GM19239 (cell line): Measurements from ENCODE around the gene LSM14B.

ENCODE experiments used
- DNase-seq: peaks from one replicate; pipeline ENCODE4 v3.0.0; 2011; ENCODE audit warnings: low spot score; ENCODE audit not compliant: insufficient read length
- FAIRE-seq: peaks from 2 replicates; lab custom pipeline; 2011; peaks lifted over from hg19 to GRCh38; lab: Jason Lieb, UNC

LSM14B gene

DNA sequence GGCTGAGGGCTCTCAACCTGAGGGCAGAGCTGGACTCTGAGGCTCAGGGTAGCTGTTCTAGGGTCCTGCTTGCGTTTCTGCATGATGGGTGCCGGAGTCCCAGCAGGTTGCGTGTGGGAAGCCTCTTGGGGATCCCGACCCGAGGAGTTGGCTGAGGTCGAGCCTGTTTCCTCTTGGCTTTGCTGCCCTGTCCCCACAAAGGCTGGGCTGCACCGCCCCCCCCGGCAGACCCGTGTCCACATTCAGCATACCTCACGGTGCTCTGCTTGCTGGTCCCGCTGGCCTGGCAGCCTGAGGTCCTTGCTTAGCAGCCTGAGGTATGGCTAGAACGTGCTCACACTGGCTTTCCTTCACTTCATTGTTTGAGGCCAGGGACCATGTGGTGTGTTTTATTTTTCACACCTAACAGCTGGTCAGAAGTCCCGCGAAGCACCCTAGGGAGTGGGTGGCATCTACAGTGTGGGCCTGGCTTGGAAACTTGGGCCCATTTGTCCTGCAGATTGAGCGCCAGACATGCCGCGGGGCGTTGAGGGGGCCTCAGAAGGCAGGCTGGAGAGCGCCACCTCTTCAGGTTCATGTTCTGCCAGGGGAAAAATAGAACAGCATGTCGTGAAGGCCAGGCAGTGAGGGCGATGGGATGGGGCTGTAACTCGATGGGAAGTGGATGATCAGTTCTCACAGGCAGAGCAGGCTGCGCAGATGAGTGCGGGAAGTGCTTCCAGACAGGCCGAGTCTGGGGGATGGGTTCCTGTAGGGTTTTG lies 9.5 kb downstream of the LSM14B start:
- FAIRE-seq = no peak
- DNase-seq = no peak

DNA sequence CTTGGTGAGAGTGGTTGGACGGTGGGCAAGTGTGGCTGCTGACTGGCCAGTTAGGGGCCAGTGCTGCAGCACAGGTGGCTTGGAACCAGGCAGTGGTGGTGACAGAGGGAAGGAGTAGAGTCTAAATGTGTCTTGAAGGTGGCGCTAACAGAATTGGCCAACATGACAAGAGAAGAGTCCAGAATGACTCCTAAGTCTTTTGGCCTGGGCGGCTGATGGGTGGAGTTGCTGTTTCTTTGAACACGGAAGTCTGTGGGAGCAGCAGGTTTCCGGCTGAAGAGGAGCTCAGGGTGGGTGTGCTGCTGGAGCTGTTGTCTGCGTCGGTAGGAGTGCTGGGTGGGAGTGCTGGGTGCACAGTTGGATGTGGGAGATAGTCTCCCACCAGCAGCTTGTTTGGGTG lies 10.1 kb downstream of the LSM14B start:
- DNase-seq = no peak
- FAIRE-seq = no peak

- FAIRE-seq (no peak), DNase-seq (no peak)
Measured at GRCh38 chr20:62133051-62133845, 11.0 kb downstream of the LSM14B start.

DNA sequence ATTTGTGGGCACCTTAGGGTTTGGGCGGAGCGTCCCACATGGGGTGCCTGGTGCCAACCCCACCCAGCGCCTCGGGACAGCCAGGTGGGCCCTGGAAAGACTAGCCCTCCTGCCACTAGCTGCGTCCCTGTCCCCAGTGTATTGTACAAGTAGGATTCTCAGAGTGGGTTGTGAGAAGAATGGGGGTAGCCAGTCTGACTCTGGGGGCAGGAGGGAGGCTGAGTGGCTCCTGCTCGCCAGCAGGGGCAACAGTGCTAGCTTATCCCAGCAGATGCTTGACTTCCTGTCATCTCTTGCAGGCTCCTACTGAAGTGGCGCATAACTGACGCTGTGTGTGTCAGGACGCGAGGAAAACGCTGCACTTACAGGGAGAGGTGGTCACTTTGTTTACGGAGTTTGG lies 11.6 kb downstream of the LSM14B start:
- DNase-seq = no peak

DNA sequence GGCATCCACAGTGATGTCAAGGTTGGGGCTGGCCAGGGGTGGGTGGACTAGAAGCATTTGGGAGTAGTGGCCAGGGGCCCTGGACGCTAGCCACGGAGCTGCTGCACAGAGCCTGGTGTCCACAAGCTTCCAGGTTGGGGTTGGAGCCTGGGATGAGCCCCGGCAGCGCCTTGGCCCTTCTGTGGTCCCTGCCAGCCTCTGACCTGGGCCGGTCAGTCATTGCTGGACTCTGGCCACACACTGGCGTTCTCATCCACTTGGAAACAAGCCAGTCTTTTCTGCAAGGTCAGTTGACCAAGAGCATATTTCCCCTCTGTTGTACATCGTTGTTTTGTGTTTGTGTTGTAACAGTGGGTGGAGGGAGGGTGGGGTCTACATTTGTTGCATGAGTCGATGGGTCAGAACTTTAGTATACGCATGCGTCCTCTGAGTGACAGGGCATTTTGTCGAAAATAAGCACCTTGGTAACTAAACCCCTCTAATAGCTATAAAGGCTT lies 12.5 kb downstream of the LSM14B start:
- no peak for DNase-seq
- no peak for FAIRE-seq

More for the DNA sequence above, 11.6 kb downstream of the LSM14B start:
- FAIRE-seq = no peak

DNA sequence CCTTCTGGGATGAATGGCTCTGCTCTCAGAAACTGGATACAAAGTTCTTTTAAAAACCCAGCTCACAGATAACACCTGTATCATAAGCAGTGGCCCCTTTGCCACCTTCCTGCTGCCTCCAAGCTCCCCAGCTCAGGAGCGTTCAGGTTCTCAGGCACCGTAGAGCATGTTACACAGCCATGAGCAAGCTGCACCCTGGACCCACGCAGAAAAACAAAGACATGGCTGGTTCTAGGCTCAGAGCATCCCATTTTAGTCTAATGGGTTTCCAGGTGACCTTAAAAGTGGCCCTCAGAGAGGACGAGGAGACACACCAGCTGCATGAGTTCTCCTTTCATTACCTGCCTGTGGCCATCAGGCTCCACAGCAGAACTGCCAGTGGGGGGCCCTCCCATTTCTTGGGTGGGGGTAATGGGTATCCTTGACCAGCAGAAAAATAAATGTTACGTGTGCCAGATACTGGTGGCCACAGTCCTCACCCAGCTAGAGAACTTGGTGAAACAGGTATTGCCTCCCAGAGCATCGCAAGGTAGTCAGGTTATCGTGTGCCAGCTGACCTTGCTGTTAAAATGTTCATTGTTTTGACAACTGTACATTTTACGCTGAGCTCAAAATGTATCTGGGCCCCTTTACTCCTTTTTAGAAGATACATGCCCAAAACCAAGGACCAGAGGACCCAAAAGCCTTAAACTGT lies 13.4 kb downstream of the LSM14B start:
- DNase-seq = no peak
- no peak for FAIRE-seq

- no peak for FAIRE-seq
- DNase-seq = peak; percentile 44
Measured at GRCh38 chr20:62136283-62137091, 14.2 kb downstream of the LSM14B start.

GRCh38 chr20:62137092-62137384 lies 14.8 kb downstream of the LSM14B start:
- DNase-seq (no peak), FAIRE-seq (no peak)

DNA sequence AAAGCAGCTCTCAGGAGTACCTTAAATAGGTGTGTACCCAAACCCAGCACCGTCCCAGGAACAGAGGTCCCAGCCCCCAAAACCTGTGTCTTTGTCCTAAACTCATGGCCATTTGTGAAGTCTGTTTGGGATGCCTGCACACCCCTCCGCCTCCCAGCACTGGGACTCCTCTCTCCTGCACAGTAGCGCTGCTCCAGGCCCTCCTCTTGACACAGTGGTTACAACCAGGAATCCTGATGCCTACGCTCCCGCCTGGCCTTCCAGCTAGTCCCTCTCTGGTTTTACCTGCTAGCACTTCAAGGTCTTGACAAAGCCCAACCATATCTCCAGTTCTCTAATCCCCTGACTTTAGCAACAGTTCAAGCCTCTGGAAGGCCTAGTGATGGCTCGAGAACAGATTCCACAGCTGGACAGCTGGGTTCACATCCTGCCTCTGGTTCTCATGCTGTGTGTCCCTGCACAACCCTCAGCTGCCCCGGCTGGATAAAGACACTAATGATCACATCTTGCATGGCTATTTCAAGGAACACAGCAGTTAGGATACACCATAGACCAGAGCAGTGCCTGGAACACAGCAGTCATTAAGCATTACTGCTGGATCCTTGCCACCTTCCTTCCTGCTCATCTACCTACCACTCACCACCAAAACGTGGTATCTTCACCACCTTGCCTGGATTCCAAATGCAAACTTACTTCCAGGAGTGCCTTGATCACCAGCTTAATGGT lies 15.4 kb downstream of the LSM14B start:
- FAIRE-seq = no peak
- no peak for DNase-seq

- DNase-seq = no peak
- FAIRE-seq = no peak
Measured at GRCh38 chr20:62138204-62138543, 15.9 kb downstream of the LSM14B start.

GRCh38 chr20:62138912-62139311 lies 16.6 kb downstream of the LSM14B start:
- DNase-seq = no peak
- FAIRE-seq = no peak

DNA sequence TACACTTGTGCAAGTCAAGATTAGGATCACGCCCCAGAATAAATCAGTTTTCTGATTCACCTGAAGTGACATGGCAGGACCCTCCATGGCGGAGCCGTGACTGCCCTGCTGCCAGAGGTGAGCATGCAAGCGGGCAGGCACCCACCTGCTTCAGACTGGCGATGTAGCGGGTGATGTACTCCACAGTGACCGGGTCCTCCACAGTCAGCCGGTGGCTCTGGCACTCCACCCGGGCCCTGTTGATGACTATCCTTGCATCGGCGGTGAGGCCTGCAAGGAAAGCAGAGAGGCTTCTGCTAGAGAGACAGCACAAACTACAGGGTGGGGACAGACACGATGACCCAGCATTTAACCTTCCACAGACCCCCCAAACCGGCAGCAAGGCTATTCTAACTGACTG lies 17.4 kb downstream of the LSM14B start:
- FAIRE-seq = no peak
- DNase-seq = no peak

DNA sequence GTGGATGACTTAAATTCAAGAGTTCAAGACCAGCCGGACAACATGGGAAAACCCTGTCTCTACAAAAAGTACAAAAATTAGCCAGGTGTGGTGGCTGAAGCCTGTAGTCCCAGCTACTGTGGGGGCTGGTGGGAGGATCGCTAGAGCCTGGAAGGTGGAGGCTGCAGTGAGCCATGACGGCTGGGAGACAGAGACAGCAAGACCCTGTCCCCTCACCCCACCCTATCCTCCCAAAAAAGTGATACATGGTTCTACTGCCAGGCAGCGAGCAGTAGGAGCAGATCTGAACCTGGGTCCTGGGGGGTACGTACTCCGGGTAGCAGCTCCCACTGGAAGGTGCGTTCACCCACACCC lies 18.7 kb downstream of the LSM14B start:
- FAIRE-seq = no peak

DNA sequence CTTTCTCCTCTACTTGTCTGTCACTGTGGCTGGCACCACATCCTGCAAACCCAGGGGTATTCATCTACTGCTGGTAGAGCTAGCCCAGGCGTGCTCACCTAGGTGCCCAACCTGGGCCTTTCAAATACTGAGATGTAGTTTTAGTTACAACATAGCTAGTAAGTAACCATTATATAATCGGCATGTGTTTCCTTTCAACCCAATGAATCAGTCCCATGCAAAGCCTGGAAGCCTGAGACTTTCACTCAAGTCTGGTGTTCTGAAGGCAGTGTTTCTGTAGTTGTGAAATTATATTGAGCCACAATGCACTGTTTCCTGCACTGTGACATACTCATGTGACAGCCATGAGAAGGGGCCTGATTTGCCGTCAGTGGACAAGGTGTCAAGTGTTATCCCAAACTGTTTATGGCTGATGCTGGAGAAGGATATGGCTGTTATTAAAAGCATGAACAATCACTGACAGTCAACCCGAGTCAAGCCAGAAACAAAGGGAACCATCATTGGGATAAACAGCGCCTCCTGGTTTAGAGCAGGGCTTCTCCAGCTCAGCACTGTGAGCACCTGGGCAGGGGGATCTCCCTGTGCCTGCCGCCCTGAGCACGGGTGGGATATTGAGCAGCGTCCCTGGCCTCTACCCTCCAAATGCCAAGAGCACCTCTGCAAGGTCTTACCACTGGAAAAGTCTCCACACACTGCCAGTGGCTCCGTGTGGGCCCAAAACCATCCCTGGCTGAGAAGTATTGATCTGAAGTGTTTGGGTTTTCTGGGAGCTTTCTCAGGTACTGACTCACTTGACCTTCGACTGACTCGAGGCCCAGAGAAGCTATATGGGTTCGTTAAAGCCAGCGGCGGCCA lies 19.3 kb downstream of the LSM14B start:
- FAIRE-seq = no peak

More for the DNA sequence above, 18.7 kb downstream of the LSM14B start:
- DNase-seq = no peak

DNA sequence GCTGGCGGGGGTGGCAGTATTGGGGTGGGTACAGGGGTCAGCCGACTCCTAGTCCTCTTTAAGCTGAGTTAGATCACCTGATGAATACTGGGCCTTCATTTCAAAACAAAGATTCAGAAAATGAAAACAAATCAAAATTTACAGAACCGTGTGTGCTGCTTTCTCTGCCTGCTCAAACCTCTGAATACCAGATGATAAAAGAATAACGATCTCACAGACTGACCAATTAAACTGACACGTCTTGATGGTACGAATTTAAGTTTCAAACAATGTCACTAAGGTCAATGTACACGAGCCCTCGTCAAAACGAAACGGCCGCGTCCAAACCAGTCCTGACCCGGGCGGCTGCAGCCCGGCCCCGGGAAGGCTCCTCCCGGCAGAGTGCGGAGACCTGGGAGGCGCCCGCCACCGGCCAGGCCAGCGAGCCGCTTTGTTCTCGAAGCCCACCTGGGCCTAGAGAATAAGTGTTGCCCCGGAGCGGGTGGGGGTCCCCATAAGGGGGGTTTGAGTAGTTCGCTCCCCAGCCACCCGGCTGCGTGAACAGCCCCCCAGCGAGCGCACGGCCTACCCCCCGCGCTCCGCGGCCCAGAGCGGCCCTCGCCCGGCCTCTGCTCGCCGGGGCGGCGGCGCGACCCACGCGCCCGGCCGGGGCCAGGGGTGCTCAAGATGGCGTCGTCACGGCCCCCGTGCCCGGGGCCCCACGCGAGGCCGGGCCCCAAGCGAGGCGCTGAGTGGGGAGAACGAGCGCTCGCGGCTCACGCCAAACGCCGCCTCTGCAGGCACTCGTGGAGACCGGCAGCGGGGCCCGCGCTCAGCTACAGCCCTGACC lies 20.2 kb downstream of the LSM14B start:
- FAIRE-seq (no peak), DNase-seq (no peak)

More for the DNA sequence above, 19.3 kb downstream of the LSM14B start:
- no peak for DNase-seq

DNA sequence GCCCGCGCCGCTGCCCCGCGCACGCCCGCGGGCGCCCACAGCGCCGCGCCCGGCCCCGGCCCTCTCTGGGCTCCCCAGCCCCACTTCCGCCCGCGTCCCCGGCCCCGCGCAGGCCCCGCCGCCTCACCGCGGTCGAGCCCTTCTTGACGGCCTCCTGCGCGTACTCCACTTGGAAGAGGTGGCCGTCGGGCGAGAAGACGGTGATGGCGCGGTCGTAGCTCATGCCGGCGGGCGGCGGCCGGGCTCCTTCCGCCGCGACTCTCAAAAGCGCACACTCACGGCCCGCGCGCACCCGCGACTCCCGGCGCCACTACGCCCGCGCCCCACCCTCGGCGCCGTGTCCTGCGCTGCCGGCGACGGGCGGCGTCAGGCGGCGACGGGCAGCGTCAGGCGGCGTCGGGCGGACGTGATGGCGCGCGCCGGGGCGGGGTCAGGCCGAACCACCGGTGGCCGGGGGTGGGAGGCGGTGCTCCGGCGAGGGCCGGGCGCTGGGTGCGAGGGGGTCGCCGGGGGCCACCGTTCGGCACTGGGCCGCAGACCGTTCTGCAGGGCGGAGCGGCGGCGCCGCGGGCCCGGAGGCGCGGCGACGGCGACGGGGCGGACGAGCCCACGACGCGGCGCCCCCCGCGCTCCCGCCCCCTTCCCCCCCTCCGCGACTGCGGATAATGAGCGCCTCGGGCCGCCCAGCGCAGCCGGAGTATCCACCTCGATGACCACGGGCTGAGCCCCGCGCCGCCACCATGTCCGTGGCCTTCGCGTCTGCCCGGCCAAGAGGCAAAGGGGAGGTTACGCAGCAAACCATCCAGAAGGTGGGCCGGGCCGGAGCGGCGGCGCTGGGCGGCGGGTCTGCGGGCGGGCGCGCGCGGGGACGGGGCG lies 21.0 kb downstream of the LSM14B start, which contains the start of the genes PSMA7 and SS18L1:
TSS of gene PSMA7 (minus strand) at position 314 of the 876 bp plus-strand sequence. CDS start at position 223, 91 bp downstream.
TSS of gene SS18L1 (plus strand) at position 689 of the 876 bp plus-strand sequence. CDS start at position 741, 52 bp downstream.
- FAIRE-seq (no peak), DNase-seq (peak; percentile 98)
